H1 (cell line): ENCODE data around the gene PHOX2A. TPM values are rescaled to one million over a fixed set of nuclear protein-coding genes. Genes with fewer than 3 reads are reported as not detected.

Experiments
- CTCF ChIA-PET: fragments of 300-600 bp; sonication (Branson Sonifier 250); formaldehyde crosslinking; loops from one replicate; lab custom pipeline; 2021; ENCODE audit not compliant: partially characterized antibody; lab: Charles Lee
- POLR2A ChIA-PET: fragments of 300-600 bp; sonication (Branson Sonifier 250); formaldehyde crosslinking; loops from one replicate; lab custom pipeline; 2021; ENCODE audit warnings: inconsistent platforms; ENCODE audit not compliant: partially characterized antibody; lab: Charles Lee
- DNase-seq, 2 experiments: peaks; one replicate each; pipeline versions ENCODE4 v3.0.0 to v3.0.0-alpha.2; 2010 to 2022; ENCODE audit warnings: low spot score in 2 of 2, low read depth in 1 of 2, mixed read lengths in 1 of 2
- FAIRE-seq: peaks from 2 replicates; lab custom pipeline; 2011; peaks lifted over from hg19 to GRCh38; lab: Jason Lieb, UNC
- H2AFZ ChIP-seq: 2 replicates; pipeline ENCODE4 v1.8.1; 2012; ENCODE audit warnings: low read length, inconsistent platforms
- H2AK5ac ChIP-seq: 2 replicates; pipeline ENCODE4 v1.6.1; 2013; ENCODE audit warnings: low read depth, low read length
- H2BK120ac ChIP-seq: replicated peaks from 2 replicates; pipeline ENCODE3; 2013; ENCODE audit warnings: low read depth, low read length, inconsistent platforms
- H2BK12ac ChIP-seq: 2 replicates; pipeline ENCODE4 v1.6.1; 2013; ENCODE audit warnings: low read depth, low read length
- H2BK15ac ChIP-seq: 2 replicates; pipeline ENCODE4 v1.6.1; 2013; ENCODE audit warnings: low read length
- H2BK20ac ChIP-seq: 2 replicates; pipeline ENCODE4 v1.6.1; 2013; ENCODE audit warnings: low read length
- H2BK5ac ChIP-seq: 2 replicates; pipeline ENCODE4 v1.6.1; 2013; ENCODE audit warnings: low read depth, low read length
- H3K14ac ChIP-seq: 2 replicates; pipeline ENCODE4 v1.6.1; 2013; ENCODE audit warnings: inconsistent platforms; ENCODE audit not compliant: insufficient read length
- H3K18ac ChIP-seq: 2 replicates; pipeline ENCODE4 v1.6.1; 2013; ENCODE audit warnings: low read length; ENCODE audit errors: extremely low read depth
- H3K23ac ChIP-seq: 2 replicates; pipeline ENCODE4 v1.6.1; 2013; ENCODE audit warnings: inconsistent platforms; ENCODE audit not compliant: insufficient read length
- H3K23me2 ChIP-seq: 2 replicates; pipeline ENCODE4 v1.6.1; 2013; ENCODE audit warnings: low read depth, low read length
- H3K27ac ChIP-seq: 2 replicates; pipeline ENCODE4 v1.6.1; 2011; ENCODE audit warnings: low read depth, low read length, inconsistent platforms
- H3K27me3 ChIP-seq, 4 experiments: replicated peaks in 1 of 4; 1 replicate in 1 of 4; 2 replicates in 3 of 4; pipeline versions ENCODE4 v1.6.1 to v1.8.1; 2011 to 2013; ENCODE audit warnings: low read length in 3 of 4, mild to moderate bottlenecking in 3 of 4, inconsistent platforms in 2 of 4, mixed read lengths in 2 of 4, moderate library complexity in 1 of 4; ENCODE audit not compliant: control insufficient read depth in 3 of 4, insufficient read depth in 3 of 4; ENCODE audit errors: extremely low read depth in 1 of 4
- H3K36me3 ChIP-seq, 4 experiments: 2 replicates each; pipeline versions ENCODE4 v1.6.1 to v1.8.1; 2011 to 2013; ENCODE audit warnings: mild to moderate bottlenecking in 4 of 4, low read length in 3 of 4, moderate library complexity in 2 of 4, control low read depth in 1 of 4, inconsistent platforms in 1 of 4; ENCODE audit not compliant: insufficient read depth in 4 of 4, control insufficient read depth in 2 of 4
- H3K4ac ChIP-seq: replicated peaks from 2 replicates; pipeline ENCODE3; 2013; ENCODE audit warnings: low read length, low read depth, mixed read lengths, inconsistent platforms; ENCODE audit not compliant: insufficient read length
- H3K4me1 ChIP-seq, 4 experiments: replicated peaks in 1 of 4; 1 replicate in 1 of 4; 2 replicates in 3 of 4; pipeline versions ENCODE4 v1.6.1 to v1.8.1; 2011 to 2013; ENCODE audit warnings: low read length in 3 of 4, inconsistent platforms in 2 of 4, mixed read lengths in 1 of 4; ENCODE audit not compliant: insufficient read depth in 4 of 4, control insufficient read depth in 3 of 4
- H3K4me2 ChIP-seq, 2 experiments: 2 replicates each; pipeline versions ENCODE4 v1.6.1 to v1.8.1; 2011 to 2013; ENCODE audit warnings: low read depth in 2 of 2, low read length in 2 of 2, control low read depth in 1 of 2, inconsistent platforms in 1 of 2, mild to moderate bottlenecking in 1 of 2; ENCODE audit not compliant: insufficient read depth in 1 of 2
- H3K4me3 ChIP-seq, 4 experiments: fragments of 200-600, 300-600 bp in 1 of 4; sonication (generic), shearing (Covaris generic), sonication (Bioruptor Twin) in 1 of 4; 2 replicates each; pipeline versions ENCODE4 v1.5.1 to v1.8.1; 2011 to 2016; ENCODE audit warnings: low read length in 4 of 4, low read depth in 3 of 4, control low read depth in 2 of 4, inconsistent platforms in 2 of 4, mild to moderate bottlenecking in 2 of 4, mixed read lengths in 1 of 4, moderate library complexity in 1 of 4; ENCODE audit not compliant: insufficient read depth in 2 of 4; ENCODE audit errors: extremely low read depth in 1 of 4
- H3K56ac ChIP-seq: replicated peaks from 2 replicates; pipeline ENCODE3; 2013; ENCODE audit warnings: low read depth, mild to moderate bottlenecking, mixed read lengths, low read length, inconsistent platforms; ENCODE audit not compliant: insufficient read length
- H3K79me1 ChIP-seq: 2 replicates; pipeline ENCODE4 v1.6.1; 2013; ENCODE audit warnings: low read depth, low read length, control low read depth
- H3K79me2 ChIP-seq, 2 experiments: 2 replicates each; pipeline versions ENCODE4 v1.6.1 to v1.8.1; 2012 to 2013; ENCODE audit warnings: low read length in 2 of 2, mild to moderate bottlenecking in 2 of 2, inconsistent platforms in 1 of 2; ENCODE audit not compliant: insufficient read depth in 2 of 2, control insufficient read depth in 1 of 2
- H3K9ac ChIP-seq, 4 experiments: replicated peaks in 1 of 4; 1 replicate in 1 of 4; 2 replicates in 3 of 4; pipeline versions ENCODE4 v1.6.1 to v1.8.1; 2011 to 2013; ENCODE audit warnings: low read depth in 3 of 4, low read length in 3 of 4, control low read depth in 2 of 4, mild to moderate bottlenecking in 2 of 4, moderate library complexity in 2 of 4, inconsistent platforms in 1 of 4; ENCODE audit errors: extremely low read depth in 1 of 4
- H3K9me3 ChIP-seq, 2 experiments: 2 replicates each; pipeline versions ENCODE4 v1.6.1 to v1.8.1; 2012 to 2013; ENCODE audit warnings: mild to moderate bottlenecking in 2 of 2, moderate library complexity in 2 of 2, control low read depth in 1 of 2, inconsistent platforms in 1 of 2, low read depth in 1 of 2, low read length in 1 of 2, mixed read lengths in 1 of 2; ENCODE audit not compliant: insufficient read depth in 2 of 2
- H4K20me1 ChIP-seq, 2 experiments: replicated peaks in 1 of 2; 2 replicates each; pipeline versions ENCODE3 to v1.8.1; 2011 to 2013; ENCODE audit warnings: inconsistent platforms in 2 of 2, low read length in 2 of 2, mild to moderate bottlenecking in 1 of 2; ENCODE audit not compliant: insufficient read depth in 2 of 2, control insufficient read depth in 1 of 2
- H4K5ac ChIP-seq: 2 replicates; pipeline ENCODE4 v1.6.1; 2013; ENCODE audit warnings: low read length, low read depth, mixed read lengths, inconsistent platforms; ENCODE audit not compliant: insufficient read length
- H4K8ac ChIP-seq: 2 replicates; pipeline ENCODE4 v1.8.0; 2013; ENCODE audit warnings: mild to moderate bottlenecking, moderate library complexity, low read length, inconsistent platforms; ENCODE audit not compliant: insufficient read depth; ENCODE audit errors: extremely low read depth
- H4K91ac ChIP-seq: replicated peaks from 2 replicates; pipeline ENCODE3; 2013; ENCODE audit warnings: low read length, mixed read lengths, inconsistent platforms; ENCODE audit not compliant: insufficient read length
- KDM1A ChIP-seq: fragments of 200-600, 300-600 bp; sonication (generic); IDR thresholded peaks from 2 replicates; pipeline ENCODE4 v1.7.1; 2016; ENCODE audit warnings: mild to moderate bottlenecking, low read length, borderline replicate concordance
- MAFK ChIP-seq: IDR thresholded peaks from 2 replicates; pipeline ENCODE4 v1.6.1; 2012; ENCODE audit warnings: low read depth, mild to moderate bottlenecking, improper control_type of control experiment, low read length
- TBP ChIP-seq: IDR thresholded peaks from 2 replicates; pipeline ENCODE4 v1.6.1; 2011; ENCODE audit warnings: low read depth, low read length, improper control_type of control experiment
- WGBS, 2 experiments: shearing (Covaris generic) in 1 of 2; methylation state at CpG; one replicate each; pipeline versions ENCODE4 v1.1.6 to v1.1.7; 2013 to 2015; ENCODE audit warnings: low lambda C conversion rate in 2 of 2, mixed read lengths in 2 of 2, inconsistent platforms in 1 of 2, low coverage in 1 of 2, missing lambda C conversion rate in 1 of 2; ENCODE audit not compliant: insufficient replicate concordance in 2 of 2, insufficient coverage in 1 of 2, insufficient read length in 1 of 2; ENCODE audit errors: extremely low coverage in 1 of 2, missing lambda C conversion rate in 1 of 2; 5-methylcytosine and 5-hydroxymethylcytosine counted together
- polyA plus RNA-seq, 7 experiments: library from polyadenylated mRNA; depleted of rRNA in 3 of 7; stranded (reverse) in 5 of 7; unstranded in 2 of 7; fragments of >200 nt in 5 of 7; fragments of 200-250 nt in 2 of 7; gene quantifications; 1 replicate in 5 of 7; 2 replicates in 1 of 7; 4 replicates in 1 of 7; pipeline versions ENCODE4 v1.2.1 to v1.2.3, GENCODE V29; 2011 to 2013; ENCODE audit warnings: missing spikeins in 2 of 7, mixed read lengths in 2 of 7
- total RNA-seq: library from RNA; stranded (reverse); fragmentation: NEBNext Ultra II Directional; extraction: Animal tissue kit (Norgen Biotek cat#: 25700); gene quantifications from 2 replicates; pipeline ENCODE4 v1.2.1, GENCODE V29; 2021

Gene PHOX2A
- total and polyA plus RNA-seq, 2 of the 8 experiments (the other 6 are each of a cell fraction or from before 2014, with no cell fraction given) = 0.67 TPM; not detected in 1

DNA sequence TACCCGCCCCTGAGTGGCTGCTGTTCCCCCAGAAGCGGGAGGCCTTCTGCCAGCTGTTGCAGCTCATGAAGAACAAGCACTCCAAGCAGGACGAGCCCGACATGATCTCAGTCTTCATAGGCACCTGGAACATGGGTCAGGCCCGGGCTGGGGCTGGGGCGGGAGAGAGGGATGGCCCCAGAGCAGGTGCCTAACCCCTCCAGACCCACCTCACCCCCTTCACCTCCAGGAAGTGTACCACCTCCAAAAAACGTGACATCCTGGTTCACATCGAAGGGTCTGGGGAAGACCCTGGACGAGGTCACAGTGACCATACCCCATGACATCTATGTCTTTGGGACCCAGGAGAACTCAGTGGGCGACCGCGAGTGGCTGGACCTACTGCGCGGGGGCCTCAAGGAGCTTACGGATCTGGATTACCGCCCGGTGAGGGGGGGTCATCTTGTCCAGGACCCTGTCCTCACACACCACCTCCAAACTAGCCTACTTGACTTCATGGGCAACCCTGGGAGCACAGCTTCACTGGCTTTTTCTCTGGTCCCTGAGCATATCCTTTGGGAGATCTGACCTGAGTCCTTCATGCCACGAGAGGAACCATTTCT, 13.1 kb downstream of the PHOX2A start:
- Histone ChIP-seq H4K91ac (no peak overlapping the region), H3K9me3 (no peaks in the 10 kb centered on the region), H2BK15ac (no peak overlapping the region), H4K5ac (no peak overlapping the region), H3K23ac (no peak overlapping the region), H3K4me1 (peaks cover 0 to under 1% (median 0%) of the 10 kb centered on the region in 4 experiments; a peak in 2 of 7 replicates), H3K27me3 (no peaks in the 10 kb centered on the region), H3K4me3 (no peak overlapping the region), H2BK5ac (no peak overlapping the region), H2AK5ac (no peak overlapping the region), H2BK12ac (no peak overlapping the region), H3K14ac (no peak overlapping the region), H3K4ac (no peak overlapping the region), H3K56ac (no peak overlapping the region), H4K8ac (no peak overlapping the region), H2BK120ac (no peak overlapping the region), H4K20me1 (peaks cover 13 to 22% of the 10 kb centered on the region in 2 experiments), H3K9ac (no peak overlapping the region), H3K79me2 (peaks cover 0 to 2% of the 10 kb centered on the region in 2 experiments; a peak in 2 of 4 replicates), H3K18ac (no peak overlapping the region), H3K23me2 (peaks cover 1% of the 10 kb centered on the region; the same call in 1 of the 2 replicates), H3K27ac (no peak overlapping the region), H2BK20ac (no peak overlapping the region), H2AFZ (no peak overlapping the region), H3K79me1 (peaks cover 7% of the 10 kb centered on the region), H3K36me3 (peaks cover 25 to 67% (median 57%) of the 10 kb centered on the region in 4 experiments), H3K4me2 (no peak overlapping the region)
- POLR2A ChIA-PET = interaction anchor here (0.9 kb wide), 1 partner anchor 286 kb away, joined by 3 read pairs; no protein-coding TSS in a partner anchor
- DNase-seq = no peak
- TF ChIP-seq KDM1A (no peak), TBP (no peak), MAFK (no peak)
- no peak for FAIRE-seq
- CTCF ChIA-PET = interaction anchor here (1.0 to 1.4 kb wide), 2 partner anchors 9 to 254 kb away, joined by 3 to 4 read pairs; no protein-coding TSS in a partner anchor
- WGBS, 2 experiments = 90% methylated on average over 18 of the region's 18 CpGs; no CpG with 5 or more reads in 1 of the 2 experiments
